DND-41 (cell line): Measurements from ENCODE around the gene LPGAT1.

ENCODE experiments used
- ATAC-seq: fragments of 200-7000 bp; cut with Tn5 transposase; 3 replicates; pipeline ENCODE4 v1.9.1; 2021; ENCODE audit warnings: low read depth; ENCODE audit not compliant: insufficient read depth
- DNase-seq: peaks from one replicate; pipeline ENCODE4 v3.0.0-alpha.2; 2020
- H2AFZ ChIP-seq: 2 replicates; pipeline ENCODE4 v1.6.0; 2012; ENCODE audit warnings: low read depth, low read length
- H3K27ac ChIP-seq: 2 replicates; pipeline ENCODE4 v1.5.1; 2012; ENCODE audit warnings: low read length, inconsistent platforms
- H3K27me3 ChIP-seq: fragments of 200-600 bp; sonication (generic); 2 replicates; pipeline ENCODE4 v1.6.0; 2012; ENCODE audit warnings: low read length, mild to moderate bottlenecking, inconsistent platforms; ENCODE audit not compliant: insufficient read depth, poor library complexity
- H3K36me3 ChIP-seq: 2 replicates; pipeline ENCODE4 v1.5.1; 2012; ENCODE audit warnings: low read length, inconsistent platforms; ENCODE audit not compliant: insufficient read depth
- H3K4me1 ChIP-seq: 2 replicates; pipeline ENCODE4 v1.5.1; 2012; ENCODE audit warnings: mild to moderate bottlenecking, low read length; ENCODE audit not compliant: insufficient read depth
- H3K4me2 ChIP-seq: 2 replicates; pipeline ENCODE4 v1.6.0; 2012; ENCODE audit warnings: mild to moderate bottlenecking, moderate library complexity, low read length, inconsistent platforms; ENCODE audit not compliant: insufficient read depth
- H3K4me3 ChIP-seq, 2 experiments: fragments of 200-600 bp in 1 of 2; shearing (Covaris generic) in 1 of 2; 2 replicates each; pipeline ENCODE4 v1.5.1; 2012 to 2016; ENCODE audit warnings: inconsistent platforms in 2 of 2, low read length in 2 of 2, mild to moderate bottlenecking in 2 of 2, low read depth in 1 of 2, moderate library complexity in 1 of 2
- H3K79me2 ChIP-seq: 2 replicates; pipeline ENCODE4 v1.6.0; 2012; ENCODE audit warnings: low read length, inconsistent platforms; ENCODE audit not compliant: insufficient read depth
- H3K9ac ChIP-seq: 2 replicates; pipeline ENCODE4 v1.6.0; 2012; ENCODE audit warnings: low read depth, mild to moderate bottlenecking, inconsistent platforms, low read length, moderate library complexity
- H3K9me3 ChIP-seq: 2 replicates; pipeline ENCODE4 v1.5.1; 2012; ENCODE audit warnings: low read length, moderate library complexity, mild to moderate bottlenecking, inconsistent platforms; ENCODE audit not compliant: insufficient read depth, severe bottlenecking
- H4K20me1 ChIP-seq: 2 replicates; pipeline ENCODE4 v1.6.0; 2012; ENCODE audit warnings: low read length; ENCODE audit not compliant: insufficient read depth
- EZH2 ChIP-seq: IDR thresholded peaks from 3 replicates; pipeline ENCODE4 v1.6.1; 2012; ENCODE audit warnings: borderline replicate concordance, low read depth, mild to moderate bottlenecking, moderate library complexity, low read length, inconsistent platforms; ENCODE audit not compliant: severe bottlenecking
- TF ChIP-seq, protein P1 (sequence below): IDR thresholded peaks from 2 replicates; pipeline ENCODE4 v1.5.1; 2012; ENCODE audit warnings: borderline replicate concordance, low read length, moderate library complexity, mild to moderate bottlenecking; ENCODE audit not compliant: poor library complexity, severe bottlenecking; ENCODE audit errors: extremely low read depth

The LPGAT1 gene

GRCh38 chr1:211729238-211729637 is 101.3 kb downstream of the LPGAT1 start:
- no peaks in the 10 kb centered on the region for H4K20me1 ChIP-seq
- no peak overlapping the region for H3K4me3 ChIP-seq
- no peaks in the 10 kb centered on the region for H3K79me2 ChIP-seq
- no peaks in the 10 kb centered on the region for H3K27me3 ChIP-seq
- H3K4me2 ChIP-seq: no peak overlapping the region
- TF ChIP-seq, protein P1, sequence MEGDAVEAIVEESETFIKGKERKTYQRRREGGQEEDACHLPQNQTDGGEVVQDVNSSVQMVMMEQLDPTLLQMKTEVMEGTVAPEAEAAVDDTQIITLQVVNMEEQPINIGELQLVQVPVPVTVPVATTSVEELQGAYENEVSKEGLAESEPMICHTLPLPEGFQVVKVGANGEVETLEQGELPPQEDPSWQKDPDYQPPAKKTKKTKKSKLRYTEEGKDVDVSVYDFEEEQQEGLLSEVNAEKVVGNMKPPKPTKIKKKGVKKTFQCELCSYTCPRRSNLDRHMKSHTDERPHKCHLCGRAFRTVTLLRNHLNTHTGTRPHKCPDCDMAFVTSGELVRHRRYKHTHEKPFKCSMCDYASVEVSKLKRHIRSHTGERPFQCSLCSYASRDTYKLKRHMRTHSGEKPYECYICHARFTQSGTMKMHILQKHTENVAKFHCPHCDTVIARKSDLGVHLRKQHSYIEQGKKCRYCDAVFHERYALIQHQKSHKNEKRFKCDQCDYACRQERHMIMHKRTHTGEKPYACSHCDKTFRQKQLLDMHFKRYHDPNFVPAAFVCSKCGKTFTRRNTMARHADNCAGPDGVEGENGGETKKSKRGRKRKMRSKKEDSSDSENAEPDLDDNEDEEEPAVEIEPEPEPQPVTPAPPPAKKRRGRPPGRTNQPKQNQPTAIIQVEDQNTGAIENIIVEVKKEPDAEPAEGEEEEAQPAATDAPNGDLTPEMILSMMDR: no peak
- TF ChIP-seq EZH2: no peak
- H3K9me3 ChIP-seq: no peaks in the 10 kb centered on the region
- DNase-seq (no peak), ATAC-seq (no peak)
- H3K36me3 ChIP-seq: no peaks in the 10 kb centered on the region
- no peak overlapping the region for H3K9ac ChIP-seq
- no peak overlapping the region for H3K27ac ChIP-seq
- H2AFZ ChIP-seq: no peak overlapping the region
- no peaks in the 10 kb centered on the region for H3K4me1 ChIP-seq

- Histone ChIP-seq H3K4me1 (no peaks in the 10 kb centered on the region), H3K27ac (no peak overlapping the region), H3K4me3 (no peak overlapping the region), H3K79me2 (no peaks in the 10 kb centered on the region), H3K36me3 (no peaks in the 10 kb centered on the region), H3K9me3 (no peaks in the 10 kb centered on the region), H3K4me2 (no peak overlapping the region), H4K20me1 (no peaks in the 10 kb centered on the region), H2AFZ (no peak overlapping the region), H3K27me3 (no peaks in the 10 kb centered on the region), H3K9ac (no peak overlapping the region)
- no peak for ATAC-seq
- TF ChIP-seq, protein P1: no peak
- TF ChIP-seq EZH2: no peak
- no peak for DNase-seq
Observed at GRCh38 chr1:211726467-211726995, 104.0 kb downstream of the LPGAT1 start.

DNA sequence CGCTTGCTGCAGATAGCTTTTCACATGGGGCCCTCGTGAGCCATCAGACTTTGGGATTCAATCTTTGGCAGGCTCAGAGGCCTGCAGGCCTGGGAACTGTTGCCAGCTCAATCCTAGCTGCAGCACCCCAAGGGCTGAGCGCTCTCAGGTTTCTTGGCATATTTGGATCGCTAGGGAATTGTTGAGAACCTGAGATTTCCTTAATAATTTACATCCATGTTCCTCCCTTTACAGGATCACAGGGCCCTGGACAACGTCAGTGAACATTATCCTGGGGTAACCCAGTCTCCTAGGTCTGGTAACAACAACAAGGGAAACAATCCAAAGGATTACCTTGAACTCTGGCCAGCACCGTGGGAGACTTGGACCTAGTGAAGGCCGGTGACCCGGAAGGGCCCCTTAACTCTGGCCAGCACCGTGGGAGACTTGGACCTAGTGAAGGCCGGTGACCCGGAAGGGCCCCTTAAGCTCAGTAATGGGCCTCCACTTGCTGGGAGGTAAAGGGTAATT is 105.8 kb downstream of the LPGAT1 start:
- H3K4me2 ChIP-seq: no peak overlapping the region
- no peak overlapping the region for H3K9ac ChIP-seq
- no peaks in the 10 kb centered on the region for H3K9me3 ChIP-seq
- TF ChIP-seq EZH2: no peak
- TF ChIP-seq, protein P1: no peak
- DNase-seq: no peak
- H3K79me2 ChIP-seq: no peaks in the 10 kb centered on the region
- no peak overlapping the region for H2AFZ ChIP-seq
- H3K4me1 ChIP-seq: no peaks in the 10 kb centered on the region
- no peaks in the 10 kb centered on the region for H4K20me1 ChIP-seq
- no peak overlapping the region for H3K27ac ChIP-seq
- H3K36me3 ChIP-seq: no peaks in the 10 kb centered on the region
- ATAC-seq: no peak
- H3K4me3 ChIP-seq: no peak overlapping the region
- H3K27me3 ChIP-seq: no peaks in the 10 kb centered on the region
